Activated gamma-delta T cell (primary cell): Measurements from ENCODE around the gene NT5DC1.
"Not testable (repeated sequence)": the region's sequence is repeated elsewhere in the genome, so short reads cannot be mapped to it uniquely, and the experiment has no call there.

Source experiments
- DNase-seq: peaks from one replicate; lab custom pipeline; 2025; lab: John Stamatoyannopoulos, UW

Gene NT5DC1

GRCh38 chr6:116279232-116280160, 178.8 kb downstream of the NT5DC1 start, which contains the start of gene TSPYL1:
TSPYL1 (minus strand) TSS chr6:116279930; CDS start chr6:116279830, 100 bp downstream.
- peak; percentile 76 for DNase-seq

GRCh38 chr6:116280161-116280932, 179.7 kb downstream of the NT5DC1 start:
- DNase-seq, result no peak

- no peak for DNase-seq
Observed at GRCh38 chr6:116280933-116281316, 180.3 kb downstream of the NT5DC1 start.

GRCh38 chr6:116282698-116283097, 182.0 kb downstream of the NT5DC1 start:
- DNase-seq, result no peak

GRCh38 chr6:116283191-116283590, 182.5 kb downstream of the NT5DC1 start:
- DNase-seq, result no peak

- DNase-seq, result not testable (repeated sequence)
Observed at GRCh38 chr6:116284984-116285383, 184.3 kb downstream of the NT5DC1 start.

GRCh38 chr6:116286773-116287358, 186.2 kb downstream of the NT5DC1 start:
- no peak for DNase-seq

- no peak for DNase-seq
Observed at GRCh38 chr6:116287689-116288282, 187.1 kb downstream of the NT5DC1 start.

- DNase-seq, result no peak
Observed at GRCh38 chr6:116289876-116290275, 189.2 kb downstream of the NT5DC1 start.

- DNase-seq, result no peak
Observed at GRCh38 chr6:116290799-116291198, 190.1 kb downstream of the NT5DC1 start.

GRCh38 chr6:116291701-116292396, 191.2 kb downstream of the NT5DC1 start:
- no peak for DNase-seq

- DNase-seq, result no peak
Observed at GRCh38 chr6:116292553-116292952, 191.9 kb downstream of the NT5DC1 start.

- no peak for DNase-seq
Observed at GRCh38 chr6:116298273-116298672, 197.6 kb downstream of the NT5DC1 start.

GRCh38 chr6:116298973-116299372, 198.3 kb downstream of the NT5DC1 start:
- no peak for DNase-seq
